ENCODE results near the gene DCAF8. TPM values are rescaled to one million over a fixed set of nuclear protein-coding genes. Genes with fewer than 3 reads are reported as not detected.

The DCAF8 gene
- total RNA-seq, 1 donor from 2014 or later = 132 TPM

- Mint-ChIP-seq H3K4me3 (ENCODE audit: low read depth) (peak within 1 kb of the TSS; percentile 88), H3K27ac (peak within 1 kb of the TSS; percentile 86), H3K9me3 (no peaks in the 10 kb centered on the region), H3K4me1 (ENCODE audit: low read depth) (peaks cover 38% of the 10 kb centered on the region), H3K36me3 (ENCODE audit: low read depth) (peaks cover 26% of the 10 kb centered on the region), H3K27me3 (ENCODE audit: low read depth) (no peaks in the 10 kb centered on the region)
- intact Hi-C loops (cut with micrococcal nuclease) = loop anchor here (2.0 kb wide), 2 partner anchors 55 to 105 kb away; no protein-coding TSS in a partner anchor
- DNase-seq (ENCODE audit: low spot score) = peak; percentile 58
Measured at GRCh38 chr1:160205242-160206035, 56.9 kb downstream of the DCAF8 start, which contains the start of gene PEA15. TSS of gene PEA15 (plus strand) at chr1:160205384. CDS start at chr1:160211545, 6,161 bp downstream.

DNA sequence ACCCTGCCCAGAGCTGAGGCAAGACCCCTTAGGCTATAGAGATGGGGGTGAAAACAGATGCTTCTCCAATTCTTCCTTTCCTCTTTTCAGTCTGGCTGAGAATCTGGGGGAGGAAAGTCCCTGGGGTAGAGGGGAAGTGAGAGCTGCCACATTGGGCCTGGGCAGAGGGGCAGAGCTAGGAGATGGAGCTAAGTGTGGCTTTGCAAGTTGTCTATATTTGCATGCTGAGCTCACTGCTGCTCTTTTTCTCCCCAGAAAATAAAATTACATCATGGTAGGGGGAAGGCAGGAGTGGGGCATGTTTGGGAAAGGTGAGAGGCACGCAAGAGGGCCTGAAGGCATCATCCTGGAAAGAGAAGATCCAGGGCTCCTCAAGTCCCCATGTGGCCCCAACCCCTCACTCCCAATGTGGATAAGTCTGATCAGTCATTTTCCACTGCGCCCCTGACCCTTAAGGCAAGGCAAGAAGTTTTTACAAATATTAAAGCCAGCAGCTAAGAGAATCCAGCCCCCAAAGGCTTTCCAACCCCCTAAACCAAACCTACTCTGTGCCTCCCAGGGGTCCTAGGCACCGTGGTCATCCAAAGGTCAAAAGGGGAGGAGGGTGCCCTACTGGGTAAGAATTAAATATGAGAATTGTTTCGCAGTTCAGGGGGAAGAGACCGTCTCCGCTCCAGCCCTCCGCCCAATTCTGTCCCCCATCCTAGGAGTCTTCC is 57.7 kb downstream of the DCAF8 start:
- Mint-ChIP-seq H3K9me3 (no peaks in the 10 kb centered on the region), H3K27me3 (ENCODE audit: low read depth) (no peaks in the 10 kb centered on the region), H3K36me3 (ENCODE audit: low read depth) (peaks cover 18% of the 10 kb centered on the region), H3K4me1 (ENCODE audit: low read depth) (peaks cover 32% of the 10 kb centered on the region), H3K27ac (peak overlapping the region; percentile 86), H3K4me3 (ENCODE audit: low read depth) (peak overlapping the region; percentile 88)
- intact Hi-C loops (cut with micrococcal nuclease) = loop anchor here (2.0 kb wide), 1 partner anchor 56 kb away; no protein-coding TSS in a partner anchor
- DNase-seq (ENCODE audit: low spot score) = no peak

DNA sequence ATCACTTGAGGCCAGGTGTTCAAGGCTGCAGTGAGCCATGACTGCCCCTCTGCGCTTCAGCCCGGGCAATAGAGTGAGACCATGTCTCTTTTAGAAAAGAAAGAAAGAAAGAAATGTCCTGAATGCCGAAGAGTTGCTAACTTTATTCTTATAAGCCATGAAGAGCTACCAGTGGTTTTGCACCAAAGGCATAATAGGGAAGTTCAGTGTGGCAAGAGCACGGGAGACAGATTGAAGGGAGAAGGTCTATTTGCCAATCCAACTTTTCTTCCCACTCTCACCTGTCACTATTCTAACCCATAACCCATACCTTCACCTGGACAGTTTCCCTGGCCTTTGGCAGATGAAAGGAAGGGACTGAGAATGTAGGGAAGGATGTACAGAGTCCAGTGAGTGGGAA is 61.6 kb downstream of the DCAF8 start:
- H3K4me3 Mint-ChIP-seq (ENCODE audit: low read depth) = no peak overlapping the region
- no peak for DNase-seq (ENCODE audit: low spot score)
- peaks cover 11% of the 10 kb centered on the region for H3K4me1 Mint-ChIP-seq (ENCODE audit: low read depth)
- H3K27ac Mint-ChIP-seq = no peak overlapping the region
- H3K27me3 Mint-ChIP-seq (ENCODE audit: low read depth) = no peaks in the 10 kb centered on the region
- no peaks in the 10 kb centered on the region for H3K36me3 Mint-ChIP-seq (ENCODE audit: low read depth)
- H3K9me3 Mint-ChIP-seq = no peaks in the 10 kb centered on the region
- intact Hi-C loops (cut with micrococcal nuclease) = no loop called here

GRCh38 chr1:160197231-160197630 is 65.1 kb downstream of the DCAF8 start:
- no peaks in the 10 kb centered on the region for H3K4me1 Mint-ChIP-seq (ENCODE audit: low read depth)
- no peaks in the 10 kb centered on the region for H3K27me3 Mint-ChIP-seq (ENCODE audit: low read depth)
- H3K27ac Mint-ChIP-seq = no peak overlapping the region
- H3K36me3 Mint-ChIP-seq (ENCODE audit: low read depth) = no peaks in the 10 kb centered on the region
- no peak overlapping the region for H3K4me3 Mint-ChIP-seq (ENCODE audit: low read depth)
- intact Hi-C loops (cut with micrococcal nuclease) = no loop called here
- H3K9me3 Mint-ChIP-seq = no peaks in the 10 kb centered on the region
- no peak for DNase-seq (ENCODE audit: low spot score)

DNA sequence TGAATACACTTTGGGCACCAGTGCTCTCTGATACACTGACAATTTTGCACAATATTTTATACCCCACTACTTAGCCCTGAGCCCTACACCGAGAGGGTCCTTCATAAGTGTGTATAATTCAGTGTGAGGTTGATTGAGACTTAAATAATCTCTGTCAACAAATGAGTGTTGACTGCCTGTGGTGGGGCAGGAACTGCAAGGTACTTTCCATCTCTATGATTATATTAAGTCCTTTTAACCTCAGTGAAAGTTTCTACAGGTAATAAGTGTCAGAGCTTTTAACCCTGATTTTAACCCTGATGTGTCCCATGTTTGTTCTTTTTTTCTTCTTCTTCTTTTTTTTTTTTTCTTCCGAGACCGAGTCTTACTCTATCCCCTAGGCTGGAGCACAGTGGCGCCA is 66.2 kb downstream of the DCAF8 start:
- Mint-ChIP-seq H3K27ac (no peak overlapping the region), H3K4me1 (ENCODE audit: low read depth) (no peaks in the 10 kb centered on the region), H3K27me3 (ENCODE audit: low read depth) (no peaks in the 10 kb centered on the region), H3K9me3 (no peaks in the 10 kb centered on the region), H3K36me3 (ENCODE audit: low read depth) (no peaks in the 10 kb centered on the region), H3K4me3 (ENCODE audit: low read depth) (no peak overlapping the region)
- no peak for DNase-seq (ENCODE audit: low spot score)
- intact Hi-C loops (cut with micrococcal nuclease) = no loop called here

DNA sequence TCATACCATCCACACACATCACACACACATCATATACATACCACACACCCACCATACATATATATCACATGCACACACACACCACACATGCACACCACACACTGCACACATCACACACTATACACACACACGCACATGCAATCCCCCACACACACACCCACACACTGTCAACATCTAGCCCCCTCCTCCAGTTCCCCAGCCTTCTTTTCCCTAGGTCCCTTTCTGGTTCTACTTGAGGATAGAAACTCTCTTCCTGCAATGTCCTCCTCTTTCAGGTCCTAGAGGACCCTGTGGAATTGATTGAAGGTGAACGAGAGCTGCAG is 67.7 kb downstream of the DCAF8 start:
- intact Hi-C loops (cut with micrococcal nuclease) = no loop called here

GRCh38 chr1:160193832-160194736 is 68.3 kb downstream of the DCAF8 start:
- Mint-ChIP-seq H3K4me1 (ENCODE audit: low read depth) (no peaks in the 10 kb centered on the region), H3K36me3 (ENCODE audit: low read depth) (no peaks in the 10 kb centered on the region), H3K27me3 (ENCODE audit: low read depth) (no peaks in the 10 kb centered on the region), H3K27ac (no peak overlapping the region), H3K4me3 (ENCODE audit: low read depth) (no peak overlapping the region), H3K9me3 (no peaks in the 10 kb centered on the region)
- intact Hi-C loops (cut with micrococcal nuclease) = loop anchor here (1.0 to 2.0 kb wide), 3 partner anchors 58 to 182 kb away; no protein-coding TSS in a partner anchor
- DNase-seq (ENCODE audit: low spot score) = no peak

More for the DNA sequence above, 67.7 kb downstream of the DCAF8 start:
- H3K27ac Mint-ChIP-seq = no peak overlapping the region
- H3K9me3 Mint-ChIP-seq = no peaks in the 10 kb centered on the region
- H3K36me3 Mint-ChIP-seq (ENCODE audit: low read depth) = no peaks in the 10 kb centered on the region
- no peaks in the 10 kb centered on the region for H3K4me1 Mint-ChIP-seq (ENCODE audit: low read depth)
- no peaks in the 10 kb centered on the region for H3K27me3 Mint-ChIP-seq (ENCODE audit: low read depth)
- no peak for DNase-seq (ENCODE audit: low spot score)
- H3K4me3 Mint-ChIP-seq (ENCODE audit: low read depth) = no peak overlapping the region

DNA sequence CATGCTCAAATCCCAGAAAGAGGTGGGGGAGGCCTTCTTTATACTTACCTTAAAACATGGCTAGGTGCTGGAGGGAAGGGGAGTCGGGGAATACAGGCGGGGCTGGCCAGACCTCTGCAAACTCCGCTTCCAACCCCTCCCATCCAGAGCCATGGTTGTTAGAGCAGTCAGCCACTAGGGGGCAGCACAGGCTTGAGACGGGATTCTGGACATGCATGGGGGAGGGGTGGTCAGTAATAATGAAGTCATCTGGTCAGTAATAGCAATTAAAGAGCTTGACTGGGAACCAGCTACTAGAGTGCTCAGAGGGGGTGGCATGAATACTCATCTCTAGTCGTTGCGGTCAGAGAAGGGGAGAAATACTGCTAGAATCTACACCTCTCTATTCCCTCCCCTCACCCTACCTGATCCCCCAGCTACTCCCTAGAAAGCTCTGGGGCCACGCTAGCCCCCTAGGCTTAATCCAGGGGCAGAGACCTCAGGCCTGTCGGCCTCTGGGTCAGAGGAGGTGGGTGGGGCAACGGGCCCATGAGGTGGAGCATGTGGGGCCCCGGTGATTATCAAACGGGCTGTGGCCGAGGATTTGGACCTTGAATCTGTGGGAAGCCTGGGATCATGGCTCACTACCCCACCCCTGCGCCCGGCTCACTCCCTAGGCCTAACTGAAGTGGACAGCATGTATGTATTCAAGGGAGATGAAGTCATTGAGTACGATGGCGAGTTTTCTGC is 69.1 kb downstream of the DCAF8 start:
- Mint-ChIP-seq H3K27ac (no peak overlapping the region), H3K4me1 (ENCODE audit: low read depth) (no peaks in the 10 kb centered on the region), H3K27me3 (ENCODE audit: low read depth) (no peaks in the 10 kb centered on the region), H3K4me3 (ENCODE audit: low read depth) (no peak overlapping the region), H3K9me3 (no peaks in the 10 kb centered on the region), H3K36me3 (ENCODE audit: low read depth) (no peaks in the 10 kb centered on the region)
- intact Hi-C loops (cut with micrococcal nuclease) = loop anchor here (1.0 to 2.0 kb wide), 3 partner anchors 59 to 183 kb away; no protein-coding TSS in a partner anchor
- DNase-seq (ENCODE audit: low spot score) = peak; percentile 60

DNA sequence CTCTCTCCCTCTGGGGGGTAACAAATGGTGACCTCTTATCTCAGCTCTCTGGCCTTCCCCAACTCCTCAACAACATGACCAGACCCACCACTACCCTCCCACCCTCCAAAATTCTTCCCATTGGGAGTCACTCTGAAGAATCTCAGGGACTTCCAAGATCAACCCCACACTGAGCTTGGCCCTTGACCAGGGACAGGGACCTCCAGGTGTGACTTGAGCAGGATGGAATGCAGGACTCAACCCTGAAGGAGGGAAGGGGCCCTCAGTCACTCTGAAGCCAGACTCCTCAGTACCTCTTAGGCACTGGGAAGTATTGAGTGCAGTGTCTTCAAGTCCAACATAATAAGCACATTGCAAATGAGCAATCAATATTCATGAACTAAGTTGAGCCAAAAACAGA is 70.1 kb downstream of the DCAF8 start:
- H3K27me3 Mint-ChIP-seq (ENCODE audit: low read depth) = no peaks in the 10 kb centered on the region
- no peak for DNase-seq (ENCODE audit: low spot score)

DNA sequence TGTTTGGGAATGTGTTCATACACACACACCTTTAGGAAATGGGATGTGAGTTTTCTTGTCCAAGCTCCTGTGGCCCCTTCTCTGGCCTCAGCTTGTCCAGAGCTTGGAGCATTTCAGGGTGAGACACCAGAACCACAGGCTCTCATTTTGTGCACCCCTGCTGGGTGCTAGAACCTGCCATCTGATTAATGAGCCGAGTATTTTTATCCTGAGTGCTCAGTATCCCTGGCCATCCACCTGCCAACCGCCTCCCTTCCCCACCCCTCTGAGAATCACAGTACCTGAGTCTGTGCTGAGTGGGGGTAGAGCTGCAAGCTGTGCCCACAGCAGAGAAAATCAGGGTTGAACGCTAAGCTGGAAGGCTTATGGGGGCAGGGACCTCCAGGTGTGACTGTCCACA is 70.6 kb downstream of the DCAF8 start:
- Mint-ChIP-seq H3K27ac (no peak overlapping the region), H3K36me3 (ENCODE audit: low read depth) (no peaks in the 10 kb centered on the region), H3K9me3 (no peaks in the 10 kb centered on the region), H3K27me3 (ENCODE audit: low read depth) (no peaks in the 10 kb centered on the region), H3K4me1 (ENCODE audit: low read depth) (no peaks in the 10 kb centered on the region), H3K4me3 (ENCODE audit: low read depth) (no peak overlapping the region)
- DNase-seq (ENCODE audit: low spot score) = no peak
- intact Hi-C loops (cut with micrococcal nuclease) = loop anchor here (2.0 kb wide), 1 partner anchor 99 kb away; no protein-coding TSS in a partner anchor

More for the DNA sequence above, 70.1 kb downstream of the DCAF8 start:
- no peak overlapping the region for H3K4me3 Mint-ChIP-seq (ENCODE audit: low read depth)
- H3K9me3 Mint-ChIP-seq = no peaks in the 10 kb centered on the region
- intact Hi-C loops (cut with micrococcal nuclease) = loop anchor here (2.0 kb wide), 1 partner anchor 99 kb away; no protein-coding TSS in a partner anchor
- H3K4me1 Mint-ChIP-seq (ENCODE audit: low read depth) = no peaks in the 10 kb centered on the region
- H3K27ac Mint-ChIP-seq = no peak overlapping the region
- no peaks in the 10 kb centered on the region for H3K36me3 Mint-ChIP-seq (ENCODE audit: low read depth)

- Mint-ChIP-seq H3K27ac (no peak within 1 kb of the TSS), H3K36me3 (ENCODE audit: low read depth) (no peaks in the 10 kb centered on the region), H3K4me1 (ENCODE audit: low read depth) (no peaks in the 10 kb centered on the region), H3K4me3 (ENCODE audit: low read depth) (no peak within 1 kb of the TSS), H3K9me3 (no peaks in the 10 kb centered on the region), H3K27me3 (ENCODE audit: low read depth) (peaks cover 5% of the 10 kb centered on the region)
- DNase-seq (ENCODE audit: low spot score) = no peak
- intact Hi-C loops (cut with micrococcal nuclease) = no loop called here
Measured at GRCh38 chr1:160189649-160190625, 72.4 kb downstream of the DCAF8 start, which contains the start of gene CASQ1. TSS of gene CASQ1 (plus strand) at chr1:160190575. CDS start at chr1:160190752, 177 bp downstream.

All from activated T-helper 2 cell treated with anti-CD3 and anti-CD28 coated beads, Interferon-gamma antibody, Interleukin-2, Interleukin-4, amounts not matched to agents 10 μg/mL and 5 μg/mL and 100 μg/mL, durations not matched to agents 14 hours and 24 hours and 36 hours (primary cell).